ENCODE data around the gene MAMDC2.

Gene MAMDC2

GRCh38 chr9:70054521-70054920, 10.9 kb downstream of the MAMDC2 start:
- no peak for DNase-seq
- H3K9ac ChIP-seq (ENCODE audit: low read length), result no peak overlapping the region

GRCh38 chr9:70055406-70056210, 12.0 kb downstream of the MAMDC2 start:
- Histone ChIP-seq H3K4ac (ENCODE audit: low read depth, low read length) (no peak overlapping the region), H4K5ac (ENCODE audit: low read length) (no peak overlapping the region), H3K4me1 (ENCODE audit: control insufficient read depth, low read depth, low read length) (no peaks in the 10 kb centered on the region), H3K4me2 (ENCODE audit: low read length) (no peak overlapping the region), H3K23ac (ENCODE audit: low read length) (no peak overlapping the region), H3K9ac (ENCODE audit: low read length) (no peak overlapping the region), H3K56ac (ENCODE audit: low read length) (no peak overlapping the region), H2BK120ac (ENCODE audit: low read depth, low read length) (no peak overlapping the region), H3K27ac (ENCODE audit: low read depth, low read length) (no peak overlapping the region), H2BK5ac (ENCODE audit: low read length) (no peak overlapping the region), H3K4me3 (ENCODE audit: low read length) (no peak overlapping the region), H4K8ac (ENCODE audit: low read depth, low read length) (no peak overlapping the region), H3K79me1 (ENCODE audit: low read length) (no peaks in the 10 kb centered on the region), H3K18ac (ENCODE audit: low read length) (no peak overlapping the region), H2BK15ac (replicated peaks; ENCODE audit: low read depth) (no peak overlapping the region), H3K36me3 (ENCODE audit: control insufficient read depth, insufficient read depth, low read length) (no peaks in the 10 kb centered on the region), H3K79me2 (ENCODE audit: control insufficient read depth, insufficient read depth, low read length) (no peaks in the 10 kb centered on the region), H3K27me3 (ENCODE audit: insufficient read depth, low read length, poor library complexity) (no peaks in the 10 kb centered on the region), H2AK5ac (ENCODE audit: low read length) (no peak overlapping the region)
- DNase-seq, result no peak
- no CpG with 5 or more reads among the region's 3 CpGs for WGBS (ENCODE audit: extremely low coverage, insufficient coverage, low lambda C conversion rate)

More at GRCh38 chr9:70054521-70054920, 10.9 kb downstream of the MAMDC2 start:
- Histone ChIP-seq H3K4ac (ENCODE audit: low read depth, low read length) (no peak overlapping the region), H2BK15ac (replicated peaks; ENCODE audit: low read depth) (no peak overlapping the region), H3K4me3 (ENCODE audit: low read length) (no peak overlapping the region), H2BK5ac (ENCODE audit: low read length) (no peak overlapping the region), H3K79me2 (ENCODE audit: control insufficient read depth, insufficient read depth, low read length) (no peaks in the 10 kb centered on the region), H3K79me1 (ENCODE audit: low read length) (no peaks in the 10 kb centered on the region), H3K23ac (ENCODE audit: low read length) (no peak overlapping the region), H3K4me2 (ENCODE audit: low read length) (no peak overlapping the region), H4K5ac (ENCODE audit: low read length) (no peak overlapping the region), H2BK120ac (ENCODE audit: low read depth, low read length) (no peak overlapping the region), H3K27ac (ENCODE audit: low read depth, low read length) (no peak overlapping the region), H3K27me3 (ENCODE audit: insufficient read depth, low read length, poor library complexity) (no peaks in the 10 kb centered on the region), H2AK5ac (ENCODE audit: low read length) (no peak overlapping the region), H3K18ac (ENCODE audit: low read length) (no peak overlapping the region), H3K4me1 (ENCODE audit: control insufficient read depth, low read depth, low read length) (no peaks in the 10 kb centered on the region), H3K36me3 (ENCODE audit: control insufficient read depth, insufficient read depth, low read length) (no peaks in the 10 kb centered on the region), H3K56ac (ENCODE audit: low read length) (no peak overlapping the region), H4K8ac (ENCODE audit: low read depth, low read length) (peak overlapping the region; percentile 39)
- 100% methylated on average over 1 of the region's 3 CpGs for WGBS (ENCODE audit: extremely low coverage, insufficient coverage, low lambda C conversion rate)

DNA sequence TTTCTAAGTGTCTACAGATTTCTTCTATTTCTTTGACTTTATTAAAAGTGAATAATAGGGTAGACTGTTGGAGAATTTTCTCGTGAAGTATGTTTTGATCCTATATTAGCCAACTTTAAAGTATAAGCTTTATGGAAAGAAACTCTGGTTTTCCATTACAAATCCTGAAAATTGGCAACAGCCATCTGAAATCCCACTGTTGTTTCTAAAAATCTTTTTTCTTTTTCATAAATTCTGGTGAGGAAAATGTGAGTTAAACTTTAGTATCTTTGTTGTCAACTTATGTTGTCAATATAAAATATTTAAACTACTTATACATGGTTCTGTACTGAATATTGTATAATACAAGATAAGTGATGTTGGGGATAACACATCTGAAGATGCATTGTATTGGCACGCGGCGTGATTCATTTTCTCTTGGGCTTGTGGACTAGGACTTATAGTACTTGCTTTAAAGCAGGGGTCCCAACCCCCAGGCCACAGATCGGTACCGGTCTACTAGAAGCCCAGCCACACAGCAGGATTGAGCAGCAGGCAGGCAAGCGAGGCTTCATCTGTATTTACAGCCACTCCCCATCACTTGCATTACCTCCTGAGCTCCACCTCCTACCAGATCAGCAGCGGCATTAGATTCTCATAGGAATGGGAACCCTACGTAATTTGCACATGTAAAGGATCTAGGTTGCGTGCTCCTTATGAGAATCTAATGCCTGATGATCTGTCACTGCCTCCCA, 12.7 kb downstream of the MAMDC2 start:
- H3K79me2 ChIP-seq (ENCODE audit: control insufficient read depth, insufficient read depth, low read length), result no peaks in the 10 kb centered on the region
- no peak overlapping the region for H3K27ac ChIP-seq (ENCODE audit: low read depth, low read length)
- no peak overlapping the region for H2BK15ac ChIP-seq (replicated peaks; ENCODE audit: low read depth)
- no peak overlapping the region for H4K5ac ChIP-seq (ENCODE audit: low read length)
- no peak overlapping the region for H3K4me2 ChIP-seq (ENCODE audit: low read length)
- no peaks in the 10 kb centered on the region for H3K27me3 ChIP-seq (ENCODE audit: insufficient read depth, low read length, poor library complexity)
- no CpG with 5 or more reads among the region's 10 CpGs for WGBS (ENCODE audit: extremely low coverage, insufficient coverage, low lambda C conversion rate)
- H2BK5ac ChIP-seq (ENCODE audit: low read length), result no peak overlapping the region
- no peaks in the 10 kb centered on the region for H3K79me1 ChIP-seq (ENCODE audit: low read length)
- H3K9ac ChIP-seq (ENCODE audit: low read length), result no peak overlapping the region
- DNase-seq, result no peak
- no peak overlapping the region for H3K23ac ChIP-seq (ENCODE audit: low read length)
- H3K56ac ChIP-seq (ENCODE audit: low read length), result no peak overlapping the region
- H3K4me1 ChIP-seq (ENCODE audit: control insufficient read depth, low read depth, low read length), result no peaks in the 10 kb centered on the region
- no peak overlapping the region for H2BK120ac ChIP-seq (ENCODE audit: low read depth, low read length)
- H3K36me3 ChIP-seq (ENCODE audit: control insufficient read depth, insufficient read depth, low read length), result no peaks in the 10 kb centered on the region
- H4K8ac ChIP-seq (ENCODE audit: low read depth, low read length), result no peak overlapping the region
- no peak overlapping the region for H3K18ac ChIP-seq (ENCODE audit: low read length)
- H3K4me3 ChIP-seq (ENCODE audit: low read length), result no peak overlapping the region
- no peak overlapping the region for H3K4ac ChIP-seq (ENCODE audit: low read depth, low read length)
- no peak overlapping the region for H2AK5ac ChIP-seq (ENCODE audit: low read length)

DNA sequence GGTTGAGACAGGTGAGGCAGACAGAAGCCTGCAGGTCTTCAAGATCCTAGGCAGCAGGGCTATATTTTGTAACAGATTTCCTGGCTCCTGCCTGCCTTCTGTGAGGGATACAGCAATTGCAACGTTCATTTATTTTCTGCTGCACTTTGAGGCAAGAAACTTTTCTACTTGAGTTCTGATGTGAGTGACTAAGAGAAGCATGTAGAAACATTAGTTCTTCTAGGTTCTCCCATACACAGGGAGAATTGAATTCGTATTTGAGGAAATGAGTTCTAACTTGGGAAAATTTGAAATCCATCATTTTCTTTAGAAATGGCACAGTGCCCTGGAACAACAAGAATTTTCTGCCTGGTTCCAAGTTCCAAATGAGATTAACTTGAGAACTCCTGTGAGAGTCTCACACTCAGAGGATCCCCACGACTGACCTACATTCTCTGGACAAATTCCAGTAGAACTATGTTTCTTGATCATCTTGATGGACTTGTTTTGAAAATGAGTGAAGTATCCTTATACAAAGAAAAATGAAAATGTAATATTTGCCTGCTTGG, 15.0 kb downstream of the MAMDC2 start:
- no peak overlapping the region for H4K5ac ChIP-seq (ENCODE audit: low read length)
- H4K8ac ChIP-seq (ENCODE audit: low read depth, low read length), result no peak overlapping the region
- no peaks in the 10 kb centered on the region for H3K36me3 ChIP-seq (ENCODE audit: control insufficient read depth, insufficient read depth, low read length)
- no peak overlapping the region for H2BK120ac ChIP-seq (ENCODE audit: low read depth, low read length)
- no CpG with 5 or more reads among the region's 3 CpGs for WGBS (ENCODE audit: extremely low coverage, insufficient coverage, low lambda C conversion rate)
- no peak overlapping the region for H3K4me3 ChIP-seq (ENCODE audit: low read length)
- H3K27me3 ChIP-seq (ENCODE audit: insufficient read depth, low read length, poor library complexity), result no peaks in the 10 kb centered on the region
- H2BK15ac ChIP-seq (replicated peaks; ENCODE audit: low read depth), result no peak overlapping the region
- H3K18ac ChIP-seq (ENCODE audit: low read length), result no peak overlapping the region
- no peak overlapping the region for H3K23ac ChIP-seq (ENCODE audit: low read length)
- no peak overlapping the region for H3K9ac ChIP-seq (ENCODE audit: low read length)
- no peaks in the 10 kb centered on the region for H3K4me1 ChIP-seq (ENCODE audit: control insufficient read depth, low read depth, low read length)
- H3K4ac ChIP-seq (ENCODE audit: low read depth, low read length), result no peak overlapping the region
- H2BK5ac ChIP-seq (ENCODE audit: low read length), result no peak overlapping the region
- DNase-seq, result no peak
- no peaks in the 10 kb centered on the region for H3K79me2 ChIP-seq (ENCODE audit: control insufficient read depth, insufficient read depth, low read length)
- no peak overlapping the region for H3K56ac ChIP-seq (ENCODE audit: low read length)
- H3K79me1 ChIP-seq (ENCODE audit: low read length), result no peaks in the 10 kb centered on the region
- H3K27ac ChIP-seq (ENCODE audit: low read depth, low read length), result no peak overlapping the region
- H3K4me2 ChIP-seq (ENCODE audit: low read length), result no peak overlapping the region
- no peak overlapping the region for H2AK5ac ChIP-seq (ENCODE audit: low read length)

GRCh38 chr9:70060148-70060882, 16.7 kb downstream of the MAMDC2 start:
- Histone ChIP-seq H3K79me2 (ENCODE audit: control insufficient read depth, insufficient read depth, low read length) (no peaks in the 10 kb centered on the region), H3K36me3 (ENCODE audit: control insufficient read depth, insufficient read depth, low read length) (no peaks in the 10 kb centered on the region), H3K56ac (ENCODE audit: low read length) (no peak overlapping the region), H3K4me2 (ENCODE audit: low read length) (no peak overlapping the region), H3K9ac (ENCODE audit: low read length) (no peak overlapping the region), H2BK5ac (ENCODE audit: low read length) (no peak overlapping the region), H4K5ac (ENCODE audit: low read length) (no peak overlapping the region), H3K79me1 (ENCODE audit: low read length) (no peaks in the 10 kb centered on the region), H3K4me1 (ENCODE audit: control insufficient read depth, low read depth, low read length) (no peaks in the 10 kb centered on the region), H3K18ac (ENCODE audit: low read length) (no peak overlapping the region), H3K23ac (ENCODE audit: low read length) (no peak overlapping the region), H3K27me3 (ENCODE audit: insufficient read depth, low read length, poor library complexity) (no peaks in the 10 kb centered on the region), H2BK120ac (ENCODE audit: low read depth, low read length) (no peak overlapping the region), H2AK5ac (ENCODE audit: low read length) (no peak overlapping the region), H3K4ac (ENCODE audit: low read depth, low read length) (no peak overlapping the region), H4K8ac (ENCODE audit: low read depth, low read length) (no peak overlapping the region), H2BK15ac (replicated peaks; ENCODE audit: low read depth) (no peak overlapping the region), H3K4me3 (ENCODE audit: low read length) (no peak overlapping the region), H3K27ac (ENCODE audit: low read depth, low read length) (no peak overlapping the region)
- DNase-seq, result no peak
- WGBS (ENCODE audit: extremely low coverage, insufficient coverage, low lambda C conversion rate), result no CpG with 5 or more reads among the region's 3 CpGs
